Measurements from ENCODE around the gene SLC17A7. TPM values are rescaled to one million over a fixed set of nuclear protein-coding genes. Genes with fewer than 3 reads are reported as not detected.

Gene SLC17A7
- total and polyA plus RNA-seq, 2 donors (not counting 3 experiments of a cell fraction or from before 2014, with no cell fraction given) = 0.07 to 0.13 TPM

GRCh38 chr19:49390929-49391359, 50.4 kb downstream of the SLC17A7 start:
- Histone ChIP-seq H3K4me2 (ENCODE audit: insufficient read depth, low read length) (no peak overlapping the region), H4K20me1 (replicated peaks; ENCODE audit: control insufficient read depth, extremely low read depth, insufficient read depth, low read length) (no peaks in the 10 kb centered on the region), H3K4me3 (replicated peaks in 1 of 3; ENCODE audit: insufficient read depth in 1 of 3, low read depth in 1 of 3, low read length in 3 of 3) (no peak overlapping the region), H3K9me1 (replicated peaks; ENCODE audit: control insufficient read depth, extremely low read depth, insufficient read depth, low read length) (no peaks in the 10 kb centered on the region), H3K9me3 (replicated peaks; ENCODE audit: control insufficient read depth, insufficient read depth, low read length) (no peaks in the 10 kb centered on the region), H3K27me3 (ENCODE audit: control insufficient read depth in 2 of 2, insufficient read depth in 2 of 2, low read length in 2 of 2) (peaks cover 0 to 2% of the 10 kb centered on the region in 2 experiments), H3K4me1 (ENCODE audit: control insufficient read depth, extremely low read depth, insufficient read depth, low read length) (no peaks in the 10 kb centered on the region), H2AFZ (ENCODE audit: low read depth, low read length) (no peak overlapping the region), H3K9ac (replicated peaks; ENCODE audit: extremely low read depth, insufficient read depth, low read length) (no peak overlapping the region), H3K27ac (ENCODE audit: insufficient read depth, low read depth, low read length) (no peak overlapping the region), H3K79me2 (ENCODE audit: control insufficient read depth, insufficient read depth, low read length) (no peaks in the 10 kb centered on the region), H3K36me3 (ENCODE audit: control insufficient read depth in 2 of 2, extremely low read depth in 1 of 2, insufficient read depth in 2 of 2, low read length in 2 of 2) (no peaks in the 10 kb centered on the region)
- CTCF ChIA-PET = interaction anchor here (0.6 to 1.9 kb wide), 9 partner anchors 12 to 156 kb away, joined by 3 to 11 read pairs (median 3); partner anchors contain the start of gene SLC17A7
- intact Hi-C loops (cut with micrococcal nuclease) = no loop called here
- TF ChIP-seq FOS (IDR thresholded peaks at IDR 0.05; ENCODE audit: borderline replicate concordance, insufficient read depth, low read length) (no peak), MYC (IDR thresholded peaks at IDR 0.05; ENCODE audit: low read depth, low read length) (no peak), POLR2A (IDR thresholded peaks at IDR 0.05; ENCODE audit: low read depth, low read length) (no peak), MAX (IDR thresholded peaks at IDR 0.05; ENCODE audit: insufficient read depth, insufficient read length) (no peak), EZH2 (IDR thresholded peaks at IDR 0.05; ENCODE audit: borderline replicate concordance, low read depth, low read length, severe bottlenecking) (no peak), POLR2AphosphoS5 (IDR thresholded peaks at IDR 0.05; ENCODE audit: insufficient read depth, low read depth, low read length) (no peak), CTCF (IDR thresholded peaks at IDR 0.05; ENCODE audit: extremely low read depth in 1 of 2, insufficient read depth in 1 of 2, low read depth in 1 of 2, low read length in 2 of 2) (no peak), GATA2 (IDR thresholded peaks at IDR 0.05; ENCODE audit: insufficient read depth, insufficient read length, low read depth, low read length) (no peak), JUN (IDR thresholded peaks at IDR 0.05; ENCODE audit: borderline replicate concordance, insufficient read depth, insufficient read length, low read depth) (no peak)
- no TSS peak for BruUV-seq (replicated peaks)
- dilution Hi-C loops (cut with MboI; ENCODE audit: extremely low pct_ligation_motif_present, low sequenced_read_pairs) = no loop called here
- POLR2A ChIA-PET = no interaction called here
- FAIRE-seq (no peak), DNase-seq (ENCODE audit: low read depth, low spot score) (no peak)
